ENCODE results near the gene MICALL2. TPM values are rescaled to one million over a fixed set of nuclear protein-coding genes. Genes with fewer than 3 reads are reported as not detected.

MICALL2 gene
- total and polyA plus RNA-seq, 4 donors, result 2.9 to 16.3 (median 7.6) TPM

- 87% methylated on average over 11 of the region's 11 CpGs for WGBS
- H3K27me3 ChIP-seq (ENCODE audit: control insufficient read depth in 4 of 4, insufficient read depth in 4 of 4, low read length in 3 of 4), result no peaks in the 10 kb centered on the region
- no peaks in the 10 kb centered on the region for H3K9me3 ChIP-seq (ENCODE audit: control insufficient read depth in 4 of 4, low read length in 3 of 4)
- H3K36me3 ChIP-seq (ENCODE audit: control insufficient read depth in 4 of 4, insufficient read depth in 3 of 4, low read depth in 1 of 4, low read length in 3 of 4), result no peaks in the 10 kb centered on the region
- no peak overlapping the region for H3K9ac ChIP-seq (ENCODE audit: low read depth in 1 of 2, low read length in 2 of 2)
- TF ChIP-seq HNF4G (IDR thresholded peaks at IDR 0.05), result no peak
- TF ChIP-seq, protein P1, sequence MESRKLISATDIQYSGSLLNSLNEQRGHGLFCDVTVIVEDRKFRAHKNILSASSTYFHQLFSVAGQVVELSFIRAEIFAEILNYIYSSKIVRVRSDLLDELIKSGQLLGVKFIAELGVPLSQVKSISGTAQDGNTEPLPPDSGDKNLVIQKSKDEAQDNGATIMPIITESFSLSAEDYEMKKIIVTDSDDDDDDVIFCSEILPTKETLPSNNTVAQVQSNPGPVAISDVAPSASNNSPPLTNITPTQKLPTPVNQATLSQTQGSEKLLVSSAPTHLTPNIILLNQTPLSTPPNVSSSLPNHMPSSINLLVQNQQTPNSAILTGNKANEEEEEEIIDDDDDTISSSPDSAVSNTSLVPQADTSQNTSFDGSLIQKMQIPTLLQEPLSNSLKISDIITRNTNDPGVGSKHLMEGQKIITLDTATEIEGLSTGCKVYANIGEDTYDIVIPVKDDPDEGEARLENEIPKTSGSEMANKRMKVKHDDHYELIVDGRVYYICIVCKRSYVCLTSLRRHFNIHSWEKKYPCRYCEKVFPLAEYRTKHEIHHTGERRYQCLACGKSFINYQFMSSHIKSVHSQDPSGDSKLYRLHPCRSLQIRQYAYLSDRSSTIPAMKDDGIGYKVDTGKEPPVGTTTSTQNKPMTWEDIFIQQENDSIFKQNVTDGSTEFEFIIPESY (IDR thresholded peaks at IDR 0.05), result no peak
- TF ChIP-seq FOXA2 (IDR thresholded peaks at IDR 0.05), result no peak
- no peak for TF ChIP-seq YY1 (IDR thresholded peaks at IDR 0.05)
- no peak for TF ChIP-seq EGR1 (IDR thresholded peaks at IDR 0.05; ENCODE audit: low read depth in 2 of 2)
- TF ChIP-seq GABPA (IDR thresholded peaks at IDR 0.05 in 1 of 2, conservative IDR thresholded peaks at IDR 0.05 in 1 of 2), result no peak
- TF ChIP-seq, protein P2, sequence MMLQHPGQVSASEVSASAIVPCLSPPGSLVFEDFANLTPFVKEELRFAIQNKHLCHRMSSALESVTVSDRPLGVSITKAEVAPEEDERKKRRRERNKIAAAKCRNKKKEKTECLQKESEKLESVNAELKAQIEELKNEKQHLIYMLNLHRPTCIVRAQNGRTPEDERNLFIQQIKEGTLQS (IDR thresholded peaks at IDR 0.05), result no peak
- TF ChIP-seq HNF4A (conservative IDR thresholded peaks at IDR 0.05), result no peak
- TF ChIP-seq TAF1 (conservative IDR thresholded peaks at IDR 0.05), result no peak
- no peak for TF ChIP-seq SP1 (IDR thresholded peaks at IDR 0.05)
- no peak for DNase-seq (ENCODE audit: low spot score)
- H3K4me1 ChIP-seq (ENCODE audit: control insufficient read depth in 4 of 4, insufficient read depth in 4 of 4, low read length in 3 of 4), result peaks cover 2 to 19% (median 7%) of the 10 kb centered on the region in 4 donors
- H3K4me3 ChIP-seq (ENCODE audit: low read depth in 1 of 3, low read length in 3 of 3), result no peak overlapping the region
- no peak overlapping the region for H3K27ac ChIP-seq (ENCODE audit: low read depth in 1 of 2, low read length in 2 of 2)
Observed at GRCh38 chr7:1449951-1450350, 9.3 kb downstream of the MICALL2 start.

DNA sequence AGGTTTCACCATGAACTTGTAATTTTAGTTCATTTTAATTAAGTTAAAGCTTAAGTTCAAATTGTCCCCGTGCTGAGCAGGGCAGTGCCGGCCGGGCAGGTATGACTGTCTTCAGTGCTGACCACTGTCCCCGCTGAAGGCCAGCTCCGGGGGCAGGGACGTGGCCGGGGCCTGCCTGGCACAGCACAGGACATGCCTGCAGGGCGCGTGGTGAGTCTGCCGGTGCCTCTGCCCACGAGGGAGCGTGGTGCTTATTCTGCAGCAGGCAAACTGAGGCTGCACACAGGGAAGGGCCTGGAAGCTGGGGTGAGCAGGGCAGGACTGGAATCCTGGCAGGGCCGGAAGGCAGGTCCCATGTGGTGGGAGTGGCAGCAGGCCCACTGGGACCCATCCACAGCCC is 9.8 kb downstream of the MICALL2 start:
- 95% methylated on average over 13 of the region's 13 CpGs for WGBS
- no peaks in the 10 kb centered on the region for H3K36me3 ChIP-seq (ENCODE audit: control insufficient read depth in 4 of 4, insufficient read depth in 3 of 4, low read depth in 1 of 4, low read length in 3 of 4)
- no peak for DNase-seq (ENCODE audit: low spot score)

More for the DNA sequence above, 9.8 kb downstream of the MICALL2 start:
- Histone ChIP-seq H3K9ac (ENCODE audit: low read depth in 1 of 2, low read length in 2 of 2) (no peak overlapping the region), H3K27me3 (ENCODE audit: control insufficient read depth in 4 of 4, insufficient read depth in 4 of 4, low read length in 3 of 4) (no peaks in the 10 kb centered on the region), H3K4me1 (ENCODE audit: control insufficient read depth in 4 of 4, insufficient read depth in 4 of 4, low read length in 3 of 4) (peaks cover 0 to 16% (median 6%) of the 10 kb centered on the region in 4 donors), H3K27ac (ENCODE audit: low read depth in 1 of 2, low read length in 2 of 2) (no peak overlapping the region), H3K9me3 (ENCODE audit: control insufficient read depth in 4 of 4, low read length in 3 of 4) (no peaks in the 10 kb centered on the region), H3K4me3 (ENCODE audit: low read depth in 1 of 3, low read length in 3 of 3) (no peak overlapping the region)
- no peak for TF ChIP-seq HNF4G (IDR thresholded peaks at IDR 0.05)
- no peak for TF ChIP-seq TAF1 (conservative IDR thresholded peaks at IDR 0.05)
- TF ChIP-seq NR2F2 (IDR thresholded peaks at IDR 0.05), result no peak
- no peak for TF ChIP-seq CTCF (IDR thresholded peaks at IDR 0.05; ENCODE audit: low read depth, low read length, missing input control)
- no peak for TF ChIP-seq RAD21 (IDR thresholded peaks at IDR 0.05)
- TF ChIP-seq RXRA (IDR thresholded peaks at IDR 0.05), result no peak
- no peak for TF ChIP-seq JUND (IDR thresholded peaks at IDR 0.05)
- TF ChIP-seq YY1 (IDR thresholded peaks at IDR 0.05), result no peak
- no peak for TF ChIP-seq HNF4A (conservative IDR thresholded peaks at IDR 0.05)

Data from liver (tissue), 9 donors.